DND-41 (cell line): ENCODE measurements around the gene TFR2.

Experiments used
- CTCF ChIP-seq: IDR thresholded peaks from 2 replicates; pipeline ENCODE4 v1.5.1; 2012; ENCODE audit warnings: borderline replicate concordance, low read length, moderate library complexity, mild to moderate bottlenecking; ENCODE audit not compliant: poor library complexity, severe bottlenecking; ENCODE audit errors: extremely low read depth
- EZH2 ChIP-seq: IDR thresholded peaks from 3 replicates; pipeline ENCODE4 v1.6.1; 2012; ENCODE audit warnings: borderline replicate concordance, low read depth, mild to moderate bottlenecking, moderate library complexity, low read length, inconsistent platforms; ENCODE audit not compliant: severe bottlenecking

GRCh38 chr7:100673942-100674410, 32.6 kb upstream of the TFR2 start:
- no peak for TF ChIP-seq CTCF
- no peak for TF ChIP-seq EZH2
